ENCODE results near the gene SCN4A. TPM values are rescaled to one million over a fixed set of nuclear protein-coding genes. Genes with fewer than 3 reads are reported as not detected.

Gene SCN4A
- total RNA-seq, 1 experiment from 2014 or later, result 1.4 TPM

GRCh38 chr17:63939401-63939800 is 33.3 kb downstream of the SCN4A start:
- Histone ChIP-seq H3K9me2 (ENCODE audit: insufficient read depth) (no peaks in the 10 kb centered on the region), H3K27ac (no peak overlapping the region), H3K79me2 (ENCODE audit: low read depth) (no peaks in the 10 kb centered on the region), H3F3A (ENCODE audit: insufficient read depth, low read depth) (no peaks in the 10 kb centered on the region), H3K27me3 (ENCODE audit: insufficient read depth, low read depth) (peaks cover 9% of the 10 kb centered on the region; the same call in 1 of the 2 replicates), H2AFZ (no peak overlapping the region), H3K4me1 (replicated peaks; ENCODE audit: insufficient read depth) (no peaks in the 10 kb centered on the region), H3K4me3 (no peak overlapping the region), H4K20me1 (ENCODE audit: insufficient read depth) (no peaks in the 10 kb centered on the region), H3K9me3 (ENCODE audit: insufficient read depth, low read depth) (no peaks in the 10 kb centered on the region), H3K4me2 (no peak overlapping the region), H3K36me3 (ENCODE audit: low read depth) (no peaks in the 10 kb centered on the region)
- ChIA-PET POLR2A (ENCODE audit: unreplicated experiment) (no interaction called here), CTCF (no interaction called here)
- intact Hi-C loops (cut with micrococcal nuclease; ENCODE audit: unreplicated experiment), result no loop called here
- TF ChIP-seq CTCF (conservative IDR thresholded peaks at IDR 0.05) (no peak), EZH2 (IDR thresholded peaks at IDR 0.05; ENCODE audit: low read depth) (no peak)
- no peak for DNase-seq
- BruUV-seq (replicated peaks), result no TSS peak

DNA sequence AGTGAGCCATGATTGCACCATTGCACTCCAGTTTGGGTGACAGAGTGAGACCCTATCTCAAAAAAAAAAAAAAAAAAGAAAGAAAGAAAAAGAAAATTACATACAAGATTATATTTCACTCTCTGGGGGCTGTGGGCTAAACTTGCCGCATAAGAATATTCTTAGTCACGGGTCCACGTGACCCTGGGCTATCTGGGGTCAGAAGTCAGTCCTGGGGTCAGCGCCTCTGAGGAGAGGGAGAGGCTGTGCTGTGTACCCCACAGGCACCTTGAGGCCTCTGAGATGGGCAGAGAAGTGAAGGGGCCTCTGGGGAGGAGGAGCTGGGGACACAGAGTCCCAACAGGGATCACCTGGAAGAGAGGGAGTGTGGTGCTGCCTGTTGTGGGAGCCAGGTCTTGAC is 34.8 kb downstream of the SCN4A start:
- TF ChIP-seq CTCF (conservative IDR thresholded peaks at IDR 0.05), result no peak
- no peak for TF ChIP-seq EZH2 (IDR thresholded peaks at IDR 0.05; ENCODE audit: low read depth)
- H3K27ac ChIP-seq, result no peak overlapping the region
- H2AFZ ChIP-seq, result no peak overlapping the region
- H3F3A ChIP-seq (ENCODE audit: insufficient read depth, low read depth), result no peaks in the 10 kb centered on the region
- no TSS peak for BruUV-seq (replicated peaks)
- H4K20me1 ChIP-seq (ENCODE audit: insufficient read depth), result no peaks in the 10 kb centered on the region
- H3K79me2 ChIP-seq (ENCODE audit: low read depth), result no peaks in the 10 kb centered on the region
- H3K9me2 ChIP-seq (ENCODE audit: insufficient read depth), result no peaks in the 10 kb centered on the region
- H3K27me3 ChIP-seq (ENCODE audit: insufficient read depth, low read depth), result peaks cover 14% of the 10 kb centered on the region; the same call in 1 of the 2 replicates
- DNase-seq, result no peak
- intact Hi-C loops (cut with micrococcal nuclease; ENCODE audit: unreplicated experiment), result no loop called here
- no peaks in the 10 kb centered on the region for H3K9me3 ChIP-seq (ENCODE audit: insufficient read depth, low read depth)
- CTCF ChIA-PET, result no interaction called here
- H3K4me2 ChIP-seq, result no peak overlapping the region
- no peaks in the 10 kb centered on the region for H3K4me1 ChIP-seq (replicated peaks; ENCODE audit: insufficient read depth)
- POLR2A ChIA-PET (ENCODE audit: unreplicated experiment), result no interaction called here
- H3K4me3 ChIP-seq, result no peak overlapping the region
- no peaks in the 10 kb centered on the region for H3K36me3 ChIP-seq (ENCODE audit: low read depth)

DNA sequence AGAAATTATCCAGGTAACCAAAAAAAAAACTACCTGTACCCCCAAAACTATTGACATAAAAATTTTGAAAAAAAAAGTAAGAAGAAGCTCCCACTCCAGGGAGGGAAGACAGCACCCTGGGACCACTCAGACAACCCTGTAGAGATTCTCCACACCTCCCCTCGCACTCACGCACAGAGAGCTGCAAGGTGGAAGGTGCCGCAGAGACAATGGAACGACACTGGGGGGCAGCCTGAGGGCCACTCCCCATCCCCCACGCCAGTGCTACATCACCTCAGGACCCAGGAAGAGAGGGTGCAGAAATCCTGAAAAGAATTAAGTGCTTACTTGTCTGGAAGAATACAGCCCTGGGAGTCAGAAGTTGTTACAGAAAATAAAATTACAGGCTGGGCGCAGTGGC is 35.4 kb downstream of the SCN4A start:
- H3K9me2 ChIP-seq (ENCODE audit: insufficient read depth), result no peaks in the 10 kb centered on the region
- no peaks in the 10 kb centered on the region for H3K36me3 ChIP-seq (ENCODE audit: low read depth)
- TF ChIP-seq EZH2 (IDR thresholded peaks at IDR 0.05; ENCODE audit: low read depth) (no peak), CTCF (conservative IDR thresholded peaks at IDR 0.05) (no peak)
- H3K27ac ChIP-seq, result no peak overlapping the region
- ChIA-PET CTCF (interaction anchor here (0.6 kb wide), 3 partner anchors 16 to 245 kb away, joined by 4 to 11 read pairs (median 5); no protein-coding TSS in a partner anchor), POLR2A (ENCODE audit: unreplicated experiment) (no interaction called here)
- intact Hi-C loops (cut with micrococcal nuclease; ENCODE audit: unreplicated experiment), result no loop called here
- no peak overlapping the region for H2AFZ ChIP-seq
- H3F3A ChIP-seq (ENCODE audit: insufficient read depth, low read depth), result no peaks in the 10 kb centered on the region
- H3K79me2 ChIP-seq (ENCODE audit: low read depth), result no peaks in the 10 kb centered on the region
- H3K4me3 ChIP-seq, result no peak overlapping the region
- no peaks in the 10 kb centered on the region for H3K9me3 ChIP-seq (ENCODE audit: insufficient read depth, low read depth)
- no peaks in the 10 kb centered on the region for H4K20me1 ChIP-seq (ENCODE audit: insufficient read depth)
- no peak overlapping the region for H3K4me2 ChIP-seq
- H3K27me3 ChIP-seq (ENCODE audit: insufficient read depth, low read depth), result peaks cover 14% of the 10 kb centered on the region; the same call in 1 of the 2 replicates
- no TSS peak for BruUV-seq (replicated peaks)
- no peaks in the 10 kb centered on the region for H3K4me1 ChIP-seq (replicated peaks; ENCODE audit: insufficient read depth)
- DNase-seq, result no peak

Measured in PC-9 (cell line).